Measurements from ENCODE around the gene TSHZ2. TPM values are rescaled to one million over a fixed set of nuclear protein-coding genes. Genes with fewer than 3 reads are reported as not detected.

The TSHZ2 gene
- total and polyA plus RNA-seq, 4 donors: 0.93 to 8.8 (median 3.8) TPM

GRCh38 chr20:53258741-53259140 lies 286.6 kb downstream of the TSHZ2 start:
- Histone ChIP-seq H3K9me3 (ENCODE audit: control insufficient read depth in 4 of 4, insufficient read depth in 3 of 4, low read length in 3 of 4) (peaks cover 0 to 3% (median 0%) of the 10 kb centered on the region in 4 donors), H3K9ac (ENCODE audit: insufficient read depth in 1 of 2, low read length in 2 of 2) (no peak overlapping the region), H3K27me3 (ENCODE audit: control insufficient read depth in 3 of 3, insufficient read depth in 3 of 3, low read length in 2 of 3) (no peaks in the 10 kb centered on the region), H3K4me3 (no peak overlapping the region), H3K36me3 (ENCODE audit: control insufficient read depth in 4 of 4, insufficient read depth in 4 of 4, low read length in 4 of 4) (peaks cover 0 to 3% (median 0%) of the 10 kb centered on the region in 4 donors), H3K4me1 (ENCODE audit: control insufficient read depth in 5 of 5, insufficient read depth in 5 of 5, low read length in 5 of 5) (peaks cover 0 to 2% (median 0%) of the 10 kb centered on the region in 5 donors), H3K27ac (ENCODE audit: low read depth in 1 of 2, low read length in 1 of 2) (no peak overlapping the region)
- DNase-seq (no peak), ATAC-seq (ENCODE audit: insufficient read depth, low FRiP score) (no peak)
- WGBS, 2 donors: 82 to 88% methylated on average over 6 of the region's 6 CpGs
- no peak for TF ChIP-seq CTCF (IDR thresholded peaks at IDR 0.05; ENCODE audit: control extremely low read depth, extremely low read depth)

- TF ChIP-seq CTCF (IDR thresholded peaks at IDR 0.05; ENCODE audit: control extremely low read depth, extremely low read depth): no peak
- Histone ChIP-seq H3K9ac (ENCODE audit: insufficient read depth in 1 of 2, low read length in 2 of 2) (no peak overlapping the region), H3K27me3 (ENCODE audit: control insufficient read depth in 3 of 3, insufficient read depth in 3 of 3, low read length in 2 of 3) (no peaks in the 10 kb centered on the region), H3K4me3 (no peak overlapping the region), H3K36me3 (ENCODE audit: control insufficient read depth in 4 of 4, insufficient read depth in 4 of 4, low read length in 4 of 4) (no peaks in the 10 kb centered on the region), H3K27ac (ENCODE audit: low read depth in 1 of 2, low read length in 1 of 2) (no peak overlapping the region), H3K9me3 (ENCODE audit: control insufficient read depth in 4 of 4, insufficient read depth in 3 of 4, low read length in 3 of 4) (peaks cover 0 to 3% (median 0%) of the 10 kb centered on the region in 4 donors), H3K4me1 (ENCODE audit: control insufficient read depth in 5 of 5, insufficient read depth in 5 of 5, low read length in 5 of 5) (peaks cover 0 to 2% (median 0%) of the 10 kb centered on the region in 5 donors)
- 86 to 89% methylated on average over 3 of the region's 3 CpGs for WGBS, 2 donors
- ATAC-seq (ENCODE audit: insufficient read depth, low FRiP score) (no peak), DNase-seq (no peak)
Observed at GRCh38 chr20:53260168-53260567, 288.0 kb downstream of the TSHZ2 start.

- Histone ChIP-seq H3K4me1 (ENCODE audit: control insufficient read depth in 5 of 5, insufficient read depth in 5 of 5, low read length in 5 of 5) (peaks cover 0 to 2% (median 0%) of the 10 kb centered on the region in 5 donors), H3K36me3 (ENCODE audit: control insufficient read depth in 4 of 4, insufficient read depth in 4 of 4, low read length in 4 of 4) (no peaks in the 10 kb centered on the region), H3K9ac (ENCODE audit: insufficient read depth in 1 of 2, low read length in 2 of 2) (no peak overlapping the region), H3K27ac (ENCODE audit: low read depth in 1 of 2, low read length in 1 of 2) (no peak overlapping the region), H3K9me3 (ENCODE audit: control insufficient read depth in 4 of 4, insufficient read depth in 3 of 4, low read length in 3 of 4) (peaks cover 0 to 3% (median 0%) of the 10 kb centered on the region in 4 donors), H3K4me3 (no peak overlapping the region), H3K27me3 (ENCODE audit: control insufficient read depth in 3 of 3, insufficient read depth in 3 of 3, low read length in 2 of 3) (no peaks in the 10 kb centered on the region)
- ATAC-seq (ENCODE audit: insufficient read depth, low FRiP score) (no peak), DNase-seq (no peak)
- TF ChIP-seq CTCF (IDR thresholded peaks at IDR 0.05; ENCODE audit: control extremely low read depth, extremely low read depth): no peak
- WGBS, 2 donors: 83 to 90% methylated on average over 2 of the region's 2 CpGs
Observed at GRCh38 chr20:53260591-53260990, 288.4 kb downstream of the TSHZ2 start.

- H3K4me1 ChIP-seq (ENCODE audit: control insufficient read depth in 5 of 5, insufficient read depth in 5 of 5, low read length in 5 of 5): peaks cover 0 to 2% (median 0%) of the 10 kb centered on the region in 5 donors
- no peak overlapping the region for H3K27ac ChIP-seq (ENCODE audit: low read depth in 1 of 2, low read length in 1 of 2)
- no peaks in the 10 kb centered on the region for H3K9me3 ChIP-seq (ENCODE audit: control insufficient read depth in 4 of 4, insufficient read depth in 3 of 4, low read length in 3 of 4)
- no peaks in the 10 kb centered on the region for H3K36me3 ChIP-seq (ENCODE audit: control insufficient read depth in 4 of 4, insufficient read depth in 4 of 4, low read length in 4 of 4)
- no peaks in the 10 kb centered on the region for H3K27me3 ChIP-seq (ENCODE audit: control insufficient read depth in 3 of 3, insufficient read depth in 3 of 3, low read length in 2 of 3)
- DNase-seq: no peak
- ATAC-seq (ENCODE audit: insufficient read depth, low FRiP score): no peak
- WGBS, 2 donors: 60 to 64% methylated on average over 7 of the region's 7 CpGs
- H3K4me3 ChIP-seq: no peak overlapping the region
- H3K9ac ChIP-seq (ENCODE audit: insufficient read depth in 1 of 2, low read length in 2 of 2): no peak overlapping the region
- no peak for TF ChIP-seq CTCF (IDR thresholded peaks at IDR 0.05; ENCODE audit: control extremely low read depth, extremely low read depth)
Observed at GRCh38 chr20:53262365-53262764, 290.2 kb downstream of the TSHZ2 start.
